ENCODE data around the gene SPATA18. TPM values are rescaled to one million over a fixed set of nuclear protein-coding genes. Genes with fewer than 3 reads are reported as not detected.

Gene SPATA18
- total RNA-seq, 4 donors from 2014 or later: 0.46 to 2.6 (median 1.5) TPM

- Histone ChIP-seq H3K9me3 (no peaks in the 10 kb centered on the region), H3K36me3 (peaks cover 0 to 6% of the 10 kb centered on the region in 2 donors), H3K4me1 (no peaks in the 10 kb centered on the region), H3K4me3 (no peak overlapping the region), H3K27me3 (no peaks in the 10 kb centered on the region), H3K27ac (no peak overlapping the region)
- in situ Hi-C loops (cut with MboI; ENCODE audit: low sequenced_read_pairs in 4 of 4) (loop anchor here in 1 of 4 donors (25.0 kb wide), 1 partner anchor 95 kb away; no protein-coding TSS in a partner anchor), intact Hi-C loops (cut with DNase I; ENCODE audit: low total_unique reads) (no loop called here)
- no peak for TF ChIP-seq POLR2A (IDR thresholded peaks at IDR 0.05)
- no peak for TF ChIP-seq CTCF (IDR thresholded peaks at IDR 0.05 in 4 of 5, conservative IDR thresholded peaks at IDR 0.05 in 1 of 5)
- DNase-seq: no peak
- ATAC-seq: no peak
These were observed 44.2 kb upstream of the SPATA18 start for GRCh38 chr4:52006887-52007286.

GRCh38 chr4:52010986-52011385 is 40.1 kb upstream of the SPATA18 start:
- in situ Hi-C loops (cut with MboI; ENCODE audit: low sequenced_read_pairs in 4 of 4): loop anchor here in 2 of 4 donors (10.0 to 25.0 kb wide), 2 partner anchors 99 to 116 kb away; no protein-coding TSS in a partner anchor
- TF ChIP-seq POLR2A (IDR thresholded peaks at IDR 0.05): no peak
- TF ChIP-seq CTCF (IDR thresholded peaks at IDR 0.05 in 4 of 5, conservative IDR thresholded peaks at IDR 0.05 in 1 of 5): no peak
- H3K9me3 ChIP-seq: no peaks in the 10 kb centered on the region
- H3K27ac ChIP-seq: no peak overlapping the region
- intact Hi-C loops (cut with DNase I; ENCODE audit: low total_unique reads): no loop called here
- peaks cover 0 to 20% of the 10 kb centered on the region in 2 donors for H3K36me3 ChIP-seq
- H3K4me1 ChIP-seq: no peaks in the 10 kb centered on the region
- no peaks in the 10 kb centered on the region for H3K27me3 ChIP-seq
- no peak for ATAC-seq
- H3K4me3 ChIP-seq: no peak overlapping the region
- no peak for DNase-seq

- TF ChIP-seq CTCF (IDR thresholded peaks at IDR 0.05 in 4 of 5, conservative IDR thresholded peaks at IDR 0.05 in 1 of 5): no peak
- TF ChIP-seq POLR2A (IDR thresholded peaks at IDR 0.05): no peak
- intact Hi-C loops (cut with DNase I; ENCODE audit: low total_unique reads): no loop called here
- peaks cover 0 to 34% of the 10 kb centered on the region in 2 donors for H3K36me3 ChIP-seq
- H3K4me1 ChIP-seq: no peaks in the 10 kb centered on the region
- no peak overlapping the region for H3K4me3 ChIP-seq
- no peak for ATAC-seq
- no peaks in the 10 kb centered on the region for H3K27me3 ChIP-seq
- H3K27ac ChIP-seq: no peak overlapping the region
- DNase-seq: no peak
- in situ Hi-C loops (cut with MboI; ENCODE audit: low sequenced_read_pairs in 4 of 4): loop anchor here in 2 of 4 donors (10.0 to 25.0 kb wide), 2 partner anchors 100 to 118 kb away; no protein-coding TSS in a partner anchor
- no peaks in the 10 kb centered on the region for H3K9me3 ChIP-seq
These were observed 38.5 kb upstream of the SPATA18 start for GRCh38 chr4:52012651-52013050.

- Histone ChIP-seq H3K27me3 (no peaks in the 10 kb centered on the region), H3K9me3 (no peaks in the 10 kb centered on the region), H3K36me3 (peaks cover 0 to 34% of the 10 kb centered on the region in 2 donors), H3K4me1 (no peaks in the 10 kb centered on the region), H3K27ac (no peak overlapping the region), H3K4me3 (no peak overlapping the region)
- DNase-seq: no peak
- intact Hi-C loops (cut with DNase I; ENCODE audit: low total_unique reads) (no loop called here), in situ Hi-C loops (cut with MboI; ENCODE audit: low sequenced_read_pairs in 4 of 4) (loop anchor here in 2 of 4 donors (10.0 to 25.0 kb wide), 2 partner anchors 103 to 120 kb away; no protein-coding TSS in a partner anchor)
- ATAC-seq: no peak
- TF ChIP-seq POLR2A (IDR thresholded peaks at IDR 0.05) (no peak), CTCF (IDR thresholded peaks at IDR 0.05 in 4 of 5, conservative IDR thresholded peaks at IDR 0.05 in 1 of 5) (no peak)
These were observed 36.2 kb upstream of the SPATA18 start for GRCh38 chr4:52014903-52015302.

- in situ Hi-C loops (cut with MboI; ENCODE audit: low sequenced_read_pairs in 4 of 4): loop anchor here in 2 of 4 donors (10.0 to 25.0 kb wide), 2 partner anchors 103 to 121 kb away; no protein-coding TSS in a partner anchor
- H3K4me3 ChIP-seq: no peak overlapping the region
- ATAC-seq (no peak), DNase-seq (no peak)
- no peaks in the 10 kb centered on the region for H3K4me1 ChIP-seq
- H3K27ac ChIP-seq: no peak overlapping the region
- H3K27me3 ChIP-seq: no peaks in the 10 kb centered on the region
- TF ChIP-seq POLR2A (IDR thresholded peaks at IDR 0.05) (no peak), CTCF (IDR thresholded peaks at IDR 0.05 in 4 of 5, conservative IDR thresholded peaks at IDR 0.05 in 1 of 5) (no peak)
- H3K9me3 ChIP-seq: no peaks in the 10 kb centered on the region
- intact Hi-C loops (cut with DNase I; ENCODE audit: low total_unique reads): no loop called here
- peaks cover 0 to 34% of the 10 kb centered on the region in 2 donors for H3K36me3 ChIP-seq
These were observed 35.7 kb upstream of the SPATA18 start for GRCh38 chr4:52015366-52015765.
